ENCODE data around the gene LDLRAD2. TPM values are rescaled to one million over a fixed set of nuclear protein-coding genes. Genes with fewer than 3 reads are reported as not detected.
A peak's percentile ranks its signal among the peaks of the same experiment; 100 is the strongest.
"Not testable (repeated sequence)": the region's sequence is repeated elsewhere in the genome, so short reads cannot be mapped to it uniquely, and the experiment has no call there.

LDLRAD2 gene
- total RNA-seq, result under 1 TPM in 1 of 2 donors, not detected in 1; 0.08 TPM

DNA sequence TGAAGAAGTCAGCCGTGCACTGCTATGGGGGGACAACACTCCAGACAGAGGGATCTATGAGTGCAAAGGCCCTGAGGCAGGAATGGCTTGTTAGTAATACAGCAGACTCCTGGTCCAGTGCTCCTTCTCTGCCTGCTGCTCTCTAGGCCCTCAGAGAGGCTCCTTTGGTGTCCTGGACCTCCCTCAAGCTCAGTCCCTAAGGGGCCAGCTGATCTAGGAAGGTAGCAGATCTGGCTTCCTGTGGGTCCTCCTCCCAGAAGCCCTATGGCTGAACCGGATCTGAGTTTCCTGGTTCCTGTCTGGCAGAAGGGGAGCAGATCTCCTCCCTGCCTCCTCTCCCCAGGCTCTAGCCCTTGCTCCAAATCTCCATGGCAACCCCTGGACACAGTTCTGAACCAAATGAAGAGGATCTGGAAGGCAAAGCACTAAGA lies at the start of gene LDLRAD2:
Gene LDLRAD2 (plus strand): TSS at position 391 of the 431 bp plus-strand sequence. CDS start 187 bp downstream, outside the sequence.
- no peak within 1 kb of the TSS for H3K27ac Mint-ChIP-seq
- H3K9me3 Mint-ChIP-seq, result no peaks in the 10 kb centered on the region
- no peak for DNase-seq (ENCODE audit: low spot score in 2 of 2)
- no peaks in the 10 kb centered on the region for H3K36me3 Mint-ChIP-seq
- no peak for ATAC-seq

DNA sequence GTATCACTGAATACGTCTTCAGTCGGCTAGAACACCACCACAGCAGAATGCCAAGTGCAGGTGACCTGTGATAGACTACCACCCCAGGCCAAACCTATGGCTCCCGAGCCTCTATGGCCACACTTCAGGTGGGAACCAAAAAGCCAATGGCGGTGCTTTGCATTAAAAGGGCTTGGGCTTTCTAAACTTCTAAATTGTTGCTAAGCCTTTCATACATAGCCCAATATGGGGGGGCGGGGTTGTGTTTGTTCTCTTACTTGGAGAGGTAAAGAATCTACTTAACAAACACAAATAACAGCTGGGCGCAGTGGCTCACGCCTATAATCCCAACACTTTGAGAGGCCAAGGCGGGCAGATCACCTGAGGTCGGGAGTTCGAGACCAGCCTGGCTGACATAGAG lies 48.8 kb upstream of the LDLRAD2 start:
- DNase-seq (ENCODE audit: low spot score in 2 of 2) (no peak), ATAC-seq (no peak)
- Mint-ChIP-seq H3K9me3 (no peaks in the 10 kb centered on the region), H3K36me3 (no peaks in the 10 kb centered on the region), H3K27ac (peak overlapping the region in 1 of 2 donors; percentile 29)

- Mint-ChIP-seq H3K9me3 (no peaks in the 10 kb centered on the region), H3K36me3 (peaks cover 0 to 3% of the 10 kb centered on the region in 2 donors), H3K27ac (peak overlapping the region in 1 of 2 donors; percentile 29)
- ATAC-seq, result no peak
- DNase-seq (ENCODE audit: low spot score in 2 of 2), result no peak
Measured at GRCh38 chr1:21763694-21764419, 48.2 kb upstream of the LDLRAD2 start.

DNA sequence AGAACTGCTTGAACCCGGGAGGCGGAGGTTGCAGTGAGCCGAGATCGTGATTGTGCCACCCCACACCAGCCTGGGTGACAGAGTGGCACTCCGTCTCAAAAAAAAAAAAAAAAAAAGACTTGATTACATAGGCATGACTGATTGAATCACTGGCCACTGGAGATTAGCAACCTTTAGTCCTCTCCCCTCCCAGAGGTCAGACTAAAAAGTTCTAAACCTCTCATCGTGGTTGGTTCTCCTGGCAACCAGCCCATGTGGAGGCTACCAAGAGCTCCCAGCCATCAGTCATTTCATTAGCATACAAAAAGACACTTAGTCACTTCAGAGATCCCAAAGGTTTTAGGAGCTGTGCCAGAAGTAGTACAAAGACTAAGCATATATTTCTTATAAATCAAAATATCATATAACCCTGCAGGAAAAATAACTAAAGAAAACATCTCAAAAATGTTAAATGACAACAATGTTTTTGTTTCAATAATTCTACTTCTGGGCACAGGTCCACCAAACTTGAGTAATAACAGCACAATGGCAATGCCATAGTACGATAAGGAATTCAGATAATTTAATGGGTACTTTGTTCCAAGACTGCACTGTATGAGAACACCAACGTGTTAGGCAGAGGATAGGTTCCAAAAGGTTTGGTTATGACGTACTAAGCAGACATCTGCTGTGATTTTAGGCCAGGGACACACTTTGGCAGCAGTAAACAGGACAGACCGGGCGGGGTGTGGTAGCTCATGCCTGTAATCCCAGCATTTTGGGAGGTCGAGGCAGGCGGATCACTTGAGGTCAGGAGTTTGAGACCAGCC lies 47.2 kb upstream of the LDLRAD2 start:
- H3K36me3 Mint-ChIP-seq, result peaks cover 0 to 7% of the 10 kb centered on the region in 2 donors
- H3K9me3 Mint-ChIP-seq, result no peaks in the 10 kb centered on the region
- DNase-seq (ENCODE audit: low spot score in 2 of 2), result peak in 1 of 2 donors; percentile 21
- ATAC-seq, result peak; percentile 43 to 75
- H3K27ac Mint-ChIP-seq, result peak overlapping the region in 1 of 2 donors; percentile 56

- Mint-ChIP-seq H3K36me3 (peaks cover 0 to 13% of the 10 kb centered on the region in 2 donors), H3K27ac (peak overlapping the region; percentile 42 to 51), H3K9me3 (no peaks in the 10 kb centered on the region)
- DNase-seq (ENCODE audit: low spot score in 2 of 2) (peak in 1 of 2 donors; percentile 11), ATAC-seq (peak; percentile 72 to 95)
Measured at GRCh38 chr1:21766210-21766609, 45.9 kb upstream of the LDLRAD2 start.

DNA sequence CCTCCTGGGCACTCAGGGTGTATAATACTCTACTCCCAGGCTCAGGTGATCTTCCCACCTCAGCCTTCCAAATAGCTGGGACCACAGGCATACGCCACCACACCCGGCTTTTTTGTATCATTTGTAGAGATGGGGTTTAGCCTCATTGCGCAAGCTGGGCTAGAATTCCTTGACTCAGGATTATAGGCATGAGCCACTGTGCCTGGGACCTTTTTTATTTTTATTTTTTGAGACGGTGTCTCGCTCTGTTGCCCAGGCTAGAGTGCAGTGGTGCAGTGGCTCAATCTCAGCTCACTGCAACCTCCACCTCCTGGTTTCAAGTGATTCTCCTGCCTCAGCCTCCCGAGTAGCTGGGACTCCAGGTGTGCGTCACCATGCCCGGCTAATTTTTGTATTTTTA lies 45.0 kb upstream of the LDLRAD2 start:
- ATAC-seq; H3K9me3 Mint-ChIP-seq; H3K27ac Mint-ChIP-seq; DNase-seq (ENCODE audit: low spot score in 2 of 2): not testable (repeated sequence)
- peaks cover 0 to 13% of the 10 kb centered on the region in 2 donors for H3K36me3 Mint-ChIP-seq

GRCh38 chr1:21770201-21770600 lies 41.9 kb upstream of the LDLRAD2 start:
- Mint-ChIP-seq H3K36me3 (peaks cover 0 to 24% of the 10 kb centered on the region in 2 donors), H3K9me3 (no peaks in the 10 kb centered on the region), H3K27ac (no peak overlapping the region)
- DNase-seq (ENCODE audit: low spot score in 2 of 2), result no peak
- ATAC-seq, result no peak

DNA sequence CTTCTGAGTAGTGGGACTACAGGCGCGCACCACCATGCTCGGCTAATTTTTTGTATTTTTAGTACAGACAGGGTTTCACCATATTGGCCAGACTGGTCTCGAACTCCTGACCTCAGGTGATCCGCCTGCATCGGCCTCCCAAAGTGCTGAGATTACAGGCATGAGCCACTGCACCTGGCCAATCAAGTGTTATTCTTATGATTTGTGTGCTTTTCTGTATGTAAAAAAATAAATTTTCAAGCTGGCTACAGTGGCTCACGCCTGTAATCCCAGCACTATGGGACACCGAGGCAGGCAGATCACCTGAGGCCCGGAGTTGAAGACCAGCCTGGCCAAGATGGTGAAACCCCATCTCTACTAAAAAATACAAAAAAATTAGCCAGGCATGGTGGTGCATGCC lies 41.5 kb upstream of the LDLRAD2 start:
- H3K9me3 Mint-ChIP-seq; ATAC-seq; H3K27ac Mint-ChIP-seq; DNase-seq (ENCODE audit: low spot score in 2 of 2): not testable (repeated sequence)
- H3K36me3 Mint-ChIP-seq, result peaks cover 0 to 24% of the 10 kb centered on the region in 2 donors

DNA sequence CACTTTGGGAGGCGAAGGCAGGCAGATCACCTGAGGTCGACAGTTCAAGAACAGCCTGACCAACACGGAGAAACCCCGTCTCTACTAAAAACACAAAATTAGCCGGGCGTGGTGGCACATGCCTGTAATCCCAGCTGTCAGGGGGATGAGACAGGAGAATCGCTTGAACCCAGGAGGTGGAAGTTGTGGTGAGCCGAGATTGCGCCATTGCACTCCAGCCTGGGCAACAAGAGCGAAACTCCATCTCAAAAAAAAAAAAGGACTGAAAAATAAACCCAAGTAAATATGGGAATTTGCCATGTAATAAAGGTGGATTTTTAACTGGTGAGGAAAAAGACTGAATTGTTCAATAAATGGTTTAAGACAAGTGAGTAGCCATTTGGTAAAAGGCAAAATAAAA lies 40.4 kb upstream of the LDLRAD2 start:
- not testable (repeated sequence) for ATAC-seq; DNase-seq (ENCODE audit: low spot score in 2 of 2); H3K27ac Mint-ChIP-seq; H3K9me3 Mint-ChIP-seq
- peaks cover 0 to 24% of the 10 kb centered on the region in 2 donors for H3K36me3 Mint-ChIP-seq

DNA sequence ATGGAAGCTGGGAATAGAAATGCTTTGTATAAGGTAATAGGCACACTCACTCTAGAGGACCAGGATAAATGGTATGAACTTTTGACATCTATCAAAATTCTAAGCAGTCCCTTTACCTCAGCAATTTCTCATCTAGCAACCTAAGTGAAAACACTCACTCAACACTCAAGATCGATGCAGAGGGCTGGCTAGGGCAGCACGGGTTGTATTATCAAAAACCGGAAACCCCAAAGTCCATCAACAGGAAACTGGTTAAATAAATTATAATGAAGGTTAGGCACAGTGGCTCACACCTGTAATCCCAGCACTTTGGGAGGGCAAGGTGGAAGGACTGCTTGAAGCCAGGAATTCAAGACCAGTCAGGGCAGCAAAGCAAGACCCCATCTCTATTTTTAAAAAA lies 38.5 kb upstream of the LDLRAD2 start:
- no peaks in the 10 kb centered on the region for H3K9me3 Mint-ChIP-seq
- peak overlapping the region in 1 of 2 donors; percentile 29 for H3K27ac Mint-ChIP-seq
- H3K36me3 Mint-ChIP-seq, result peaks cover 4 to 38% of the 10 kb centered on the region in 2 donors
- ATAC-seq (peak; percentile 20 to 44), DNase-seq (ENCODE audit: low spot score in 2 of 2) (peak in 1 of 2 donors; percentile 12)

DNA sequence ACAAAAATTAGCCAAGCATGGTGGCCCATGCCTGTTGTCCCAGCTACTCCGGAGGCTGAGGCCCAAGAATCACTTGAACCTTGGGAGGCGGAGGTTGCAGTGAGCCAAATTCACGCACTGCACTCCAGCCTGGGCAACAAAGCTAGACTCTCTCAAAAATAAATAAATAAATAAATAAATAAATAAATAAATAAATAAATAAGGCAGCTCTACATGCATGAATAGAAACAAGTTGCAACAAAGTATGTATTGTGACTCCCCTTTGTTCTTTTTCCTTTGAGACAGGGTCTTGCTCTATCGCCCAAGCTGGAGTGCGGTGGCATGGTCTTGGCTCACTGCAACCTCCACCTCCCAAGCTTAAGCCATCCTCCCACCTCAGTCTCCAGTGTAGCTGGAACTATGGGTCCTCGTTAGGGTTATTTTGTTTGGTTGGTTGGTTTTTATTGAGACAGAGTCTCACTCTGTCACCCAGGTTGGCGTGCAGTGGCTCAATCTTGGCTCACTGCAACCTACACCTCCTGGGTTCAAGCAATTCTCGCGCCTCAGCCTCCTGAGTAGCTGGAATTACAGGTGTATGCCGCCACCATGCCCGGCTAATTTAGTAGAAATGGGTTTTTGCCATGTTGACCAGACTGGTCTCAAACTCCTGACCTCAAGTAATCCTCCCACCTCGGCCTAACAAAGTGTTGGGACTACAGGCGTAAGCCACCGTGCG lies 37.1 kb upstream of the LDLRAD2 start:
- Mint-ChIP-seq H3K36me3 (peaks cover 6 to 37% of the 10 kb centered on the region in 2 donors), H3K9me3 (no peaks in the 10 kb centered on the region), H3K27ac (no peak overlapping the region)
- ATAC-seq (no peak), DNase-seq (ENCODE audit: low spot score in 2 of 2) (no peak)

DNA sequence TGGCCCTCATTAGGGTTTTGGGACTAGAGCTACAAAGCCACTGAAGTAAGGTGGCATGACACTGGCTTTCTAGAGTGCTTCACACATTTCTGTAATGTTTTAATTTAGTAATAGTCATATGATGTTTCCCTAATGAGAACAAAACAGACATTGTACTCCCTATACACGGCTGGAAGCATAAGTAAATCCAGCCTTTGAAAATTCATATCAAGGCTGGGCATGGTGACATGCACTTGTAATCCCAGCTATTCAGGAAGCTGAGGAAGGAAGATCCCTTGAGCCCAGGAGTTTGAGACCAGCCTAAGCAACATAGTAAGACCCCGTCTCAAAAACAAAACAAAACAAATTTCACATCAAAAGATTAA lies 36.5 kb upstream of the LDLRAD2 start:
- peaks cover 11 to 38% of the 10 kb centered on the region in 2 donors for H3K36me3 Mint-ChIP-seq
- DNase-seq (ENCODE audit: low spot score in 2 of 2) (no peak), ATAC-seq (no peak)
- H3K9me3 Mint-ChIP-seq, result no peaks in the 10 kb centered on the region
- H3K27ac Mint-ChIP-seq, result peak overlapping the region in 1 of 2 donors; percentile 77

DNA sequence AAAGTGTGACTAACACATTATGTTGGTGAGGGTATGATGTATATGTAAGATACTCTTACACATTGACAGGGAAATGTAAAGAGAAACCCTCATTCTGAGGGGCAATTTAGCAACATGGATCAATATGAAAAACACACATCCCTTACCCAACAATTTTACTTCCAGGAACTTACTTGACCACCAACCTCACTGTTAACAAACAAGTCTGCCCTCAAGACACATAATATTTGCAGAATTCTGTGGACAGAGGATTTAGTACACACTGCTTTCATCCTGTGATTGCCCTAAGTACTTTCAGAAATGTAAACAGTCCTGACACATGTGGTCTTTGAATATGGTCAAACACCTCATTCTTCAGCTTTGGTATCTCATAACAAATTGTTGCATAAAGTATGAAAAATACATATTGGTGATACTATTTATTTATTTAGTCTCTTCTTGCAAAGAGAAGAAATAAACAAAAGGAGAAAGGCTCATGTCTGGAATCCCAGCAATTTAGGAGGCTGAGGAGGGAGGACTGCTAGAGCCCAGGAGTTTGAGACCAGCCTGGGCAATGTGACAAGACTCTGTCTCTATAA lies 36.0 kb upstream of the LDLRAD2 start:
- ATAC-seq, result peak in 1 of 2 donors; percentile 30
- no peak for DNase-seq (ENCODE audit: low spot score in 2 of 2)
- Mint-ChIP-seq H3K9me3 (no peaks in the 10 kb centered on the region), H3K36me3 (peaks cover 11 to 39% of the 10 kb centered on the region in 2 donors), H3K27ac (peak overlapping the region in 1 of 2 donors; percentile 77)

- not testable (repeated sequence) for ATAC-seq; H3K27ac Mint-ChIP-seq; H3K9me3 Mint-ChIP-seq; DNase-seq (ENCODE audit: low spot score in 2 of 2)
- H3K36me3 Mint-ChIP-seq, result peaks cover 14 to 45% of the 10 kb centered on the region in 2 donors
Measured at GRCh38 chr1:21776925-21777324, 35.1 kb upstream of the LDLRAD2 start.

DNA sequence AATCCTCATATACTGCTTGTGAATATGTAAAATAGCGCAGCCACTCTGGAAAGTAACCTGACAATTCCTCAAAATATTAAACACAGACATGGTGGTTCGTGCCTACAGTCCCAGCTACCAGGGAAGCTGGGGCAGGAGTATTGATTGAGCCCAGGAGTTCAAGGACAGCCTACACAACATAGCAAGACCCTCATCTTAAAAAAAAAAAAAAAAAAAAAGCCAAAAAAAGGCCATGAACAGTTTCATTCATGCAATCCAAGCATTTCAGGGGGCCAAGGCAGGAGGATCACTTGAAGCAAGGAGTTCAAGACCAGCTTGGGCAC lies 33.7 kb upstream of the LDLRAD2 start:
- peak overlapping the region in 1 of 2 donors; percentile 33 for H3K27ac Mint-ChIP-seq
- ATAC-seq, result no peak
- no peaks in the 10 kb centered on the region for H3K9me3 Mint-ChIP-seq
- peaks cover 22 to 41% of the 10 kb centered on the region in 2 donors for H3K36me3 Mint-ChIP-seq
- DNase-seq (ENCODE audit: low spot score in 2 of 2), result no peak

Data from activated naive CD4-positive, alpha-beta T cell treated with anti-CD3 and anti-CD28 coated beads, Interleukin-2, amount 50 U/mL, for 72 hours (primary cell).